Left ventricle myocardium superior (tissue), 1 donor: Measurements from ENCODE around the gene PLA2G4E. TPM values are rescaled to one million over a fixed set of nuclear protein-coding genes. Genes with fewer than 3 reads are reported as not detected.

ENCODE experiments used
- ATAC-seq: fragments of 200-7000 bp; cut with Tn5 transposase; one replicate; pipeline ENCODE4 v1.9.1; 2020; ENCODE audit warnings: mild to moderate bottlenecking, moderate library complexity
- DNase-seq: peaks from one replicate; pipeline ENCODE4 v3.0.0-alpha.2; 2020
- intact Hi-C: fragments of 100-400 bp; cut with micrococcal nuclease; formaldehyde crosslinking; loops from one replicate; pipeline ENCODE4 v1.11.0; 2022
- total RNA-seq: library from RNA; stranded (reverse); fragmentation: NEBNext Ultra II Directional; extraction: Animal tissue kit (Norgen Biotek cat#: 25700); gene quantifications from one replicate; pipeline ENCODE4 v1.2.1, GENCODE V29; 2021
- donor health status: DM: no; HTN: yes; CAD: no; lungs with severe emphysema.

PLA2G4E gene
- total RNA-seq, 1 donor from 2014 or later = not detected

DNA sequence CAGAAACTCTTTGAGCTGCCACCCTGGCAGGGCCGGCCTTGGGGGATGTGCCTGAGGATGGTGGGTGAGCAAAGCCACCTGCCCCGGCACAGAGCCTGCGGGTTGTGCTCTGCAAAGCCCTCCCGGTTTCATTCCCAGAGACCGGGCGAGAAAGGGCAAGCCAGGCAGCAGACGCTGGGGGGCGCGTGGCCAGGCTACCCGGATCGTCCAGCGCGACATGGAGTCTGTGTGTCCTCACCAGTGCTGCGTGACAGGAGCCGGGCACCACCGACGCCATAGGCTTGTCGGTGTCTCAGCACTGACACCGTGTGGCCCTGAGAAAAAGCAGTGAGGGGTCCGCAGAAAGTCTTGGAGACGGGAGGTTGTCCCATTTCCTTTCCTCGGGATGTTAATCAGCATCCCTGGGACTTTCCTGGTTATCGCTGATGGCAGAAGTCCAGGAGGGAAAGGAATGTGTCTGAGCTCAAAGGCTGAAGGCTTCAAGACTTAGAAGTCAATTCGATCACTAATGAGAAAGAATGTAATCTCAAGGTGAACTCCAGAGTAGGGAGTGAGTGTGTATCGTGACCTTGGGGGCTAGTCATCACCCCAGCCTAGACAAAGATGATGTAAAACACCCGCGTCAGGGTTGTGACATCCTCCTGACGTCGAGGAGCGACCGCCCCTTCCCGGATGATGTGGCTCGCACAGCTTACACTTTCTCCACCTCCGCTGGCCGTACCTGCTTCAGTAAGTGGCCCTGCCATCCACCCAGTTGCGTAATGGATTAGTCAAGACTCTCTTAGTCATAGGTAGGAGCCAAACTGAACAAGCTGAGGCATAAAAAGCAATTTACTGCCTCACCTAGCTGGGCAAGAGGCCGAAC is 36.3 kb upstream of the PLA2G4E start:
- intact Hi-C loops = loop anchor here (5.0 kb wide), 1 partner anchor 65 kb away; no protein-coding TSS in a partner anchor

DNA sequence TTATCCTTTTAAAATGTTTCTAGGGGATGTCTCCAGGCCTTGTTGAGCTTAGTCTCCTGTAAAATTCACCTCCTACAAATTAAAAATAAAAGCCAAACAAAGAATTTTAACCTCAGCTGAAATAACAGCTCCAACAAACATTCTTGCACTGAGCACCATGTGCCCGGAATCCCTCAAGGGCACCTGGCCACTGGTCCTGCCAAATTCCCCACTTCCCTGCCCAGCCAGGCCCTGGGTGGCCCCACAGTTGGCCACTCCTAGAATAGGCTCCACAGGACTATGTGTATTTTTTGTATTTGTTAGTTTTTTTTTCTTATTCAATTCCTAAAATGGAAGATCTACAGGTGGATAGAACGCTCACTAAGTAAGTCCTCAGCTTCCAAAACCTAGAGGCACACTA is 33.1 kb upstream of the PLA2G4E start:
- intact Hi-C loops = no loop called here
- DNase-seq = peak; percentile 52
- ATAC-seq = peak; percentile 57

More for the DNA sequence above, 36.3 kb upstream of the PLA2G4E start:
- peak; percentile 95 for ATAC-seq
- peak; percentile 88 for DNase-seq

DNA sequence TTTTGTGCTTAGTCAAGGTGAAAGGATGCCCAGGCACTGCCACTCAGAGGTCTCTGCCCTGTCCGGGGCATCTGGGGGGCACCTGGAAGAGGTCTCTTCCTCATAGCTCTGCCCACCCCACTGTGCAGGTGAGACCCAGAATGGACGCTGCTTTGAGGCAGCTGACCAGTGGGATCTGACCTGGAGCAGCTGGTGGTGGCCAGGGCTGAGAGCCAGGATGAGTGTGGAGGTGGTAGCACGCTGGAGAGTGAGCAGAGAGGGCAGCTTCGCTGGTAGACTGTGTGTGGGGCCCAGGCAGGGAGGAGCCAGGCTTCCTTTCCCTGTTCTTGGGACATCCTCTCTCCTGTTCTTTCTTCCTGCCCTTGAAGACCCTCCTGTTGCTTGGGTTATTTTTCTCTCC is 32.2 kb upstream of the PLA2G4E start:
- ATAC-seq (no peak), DNase-seq (no peak)
- intact Hi-C loops = no loop called here

DNA sequence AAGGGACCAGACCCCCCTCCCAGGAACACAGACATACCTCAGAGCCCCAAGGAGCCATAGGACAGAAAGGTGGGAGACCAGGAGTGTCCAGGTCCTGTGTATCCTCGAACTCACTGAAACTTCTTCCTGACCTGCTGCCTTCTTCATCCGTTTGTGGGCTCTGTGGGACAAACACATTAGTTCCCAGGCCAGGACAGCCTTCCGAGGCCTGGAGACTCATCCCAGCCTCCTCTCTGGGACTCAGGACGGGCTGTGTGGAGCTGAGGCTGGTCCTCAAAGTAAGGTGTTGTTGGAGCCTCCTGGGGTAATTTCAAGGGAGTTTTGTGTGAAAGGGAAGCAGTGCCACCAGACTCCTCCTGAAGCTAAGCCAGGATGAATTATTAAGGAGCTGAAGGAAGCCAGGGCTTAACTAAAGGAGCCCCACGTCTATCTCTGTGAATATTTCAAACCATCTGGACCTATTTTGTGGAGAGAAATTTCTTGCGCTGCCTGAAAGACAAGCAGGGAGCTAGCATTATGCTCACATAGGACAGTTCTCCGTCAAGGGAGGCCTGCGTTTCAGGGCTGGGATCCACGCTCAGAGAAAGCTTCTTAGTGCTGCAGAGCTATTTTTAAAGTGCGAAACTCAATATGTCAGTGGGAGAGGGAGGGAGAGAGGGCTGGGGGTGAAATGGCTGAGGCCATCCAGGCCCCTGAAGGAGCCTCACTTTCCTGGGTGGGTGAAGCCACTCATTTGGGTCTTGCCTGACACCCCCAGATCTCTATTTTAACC is 29.8 kb upstream of the PLA2G4E start:
- intact Hi-C loops = no loop called here
- ATAC-seq (peak; percentile 86), DNase-seq (no peak)

DNA sequence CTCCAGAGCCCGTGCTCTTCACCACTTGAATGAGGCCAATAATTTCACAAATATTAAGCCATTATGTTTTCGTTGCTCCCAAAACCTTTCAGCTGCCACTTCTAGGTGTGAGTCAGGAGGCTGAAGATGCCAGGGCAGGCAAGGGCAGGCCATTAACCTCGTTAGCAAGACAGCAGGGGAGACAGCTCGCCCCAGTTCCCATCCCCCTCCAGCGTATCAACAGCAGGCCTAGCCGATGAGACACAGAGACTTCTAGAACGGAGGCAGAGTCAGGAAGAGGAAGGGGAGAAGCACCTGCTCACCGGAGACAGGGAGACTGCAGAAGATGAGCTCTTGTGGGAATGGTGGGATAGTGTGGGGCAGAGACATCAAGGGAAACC is 28.0 kb upstream of the PLA2G4E start:
- intact Hi-C loops = no loop called here
- DNase-seq (no peak), ATAC-seq (no peak)

DNA sequence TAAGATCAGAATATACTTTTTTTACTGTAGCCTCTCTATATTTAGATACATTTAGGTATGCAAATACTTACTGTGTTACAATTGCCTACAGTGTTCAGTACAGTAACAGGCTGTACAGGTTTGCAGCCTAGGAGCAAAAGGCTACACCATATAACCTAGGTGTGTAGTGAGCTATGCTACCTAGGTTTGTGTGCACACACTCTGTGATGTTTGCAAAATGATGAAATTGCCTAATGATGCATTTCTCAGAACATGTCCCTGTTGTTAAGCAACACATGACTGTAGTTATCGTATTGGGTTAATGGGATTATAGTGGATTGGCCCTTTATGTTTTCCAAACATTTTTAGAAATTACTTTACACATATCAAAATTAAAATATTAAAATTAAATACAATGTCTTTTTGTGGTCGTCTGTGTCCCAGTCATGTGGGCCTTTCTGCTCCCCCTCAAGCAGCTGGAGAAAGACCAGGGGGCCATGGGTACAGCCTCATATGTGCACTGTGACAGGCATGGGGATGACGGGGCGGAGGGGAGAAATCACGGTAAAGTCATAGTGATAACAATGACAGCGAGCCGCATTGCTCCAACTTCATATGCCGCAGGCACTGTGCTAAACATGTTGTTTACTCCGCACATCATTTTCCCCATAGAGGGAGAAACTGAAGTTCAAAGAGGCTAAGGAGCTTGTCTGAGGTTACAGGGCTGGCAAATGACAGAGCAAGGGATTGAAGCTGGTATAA is 27.4 kb upstream of the PLA2G4E start:
- no peak for ATAC-seq
- no peak for DNase-seq
- intact Hi-C loops = no loop called here

DNA sequence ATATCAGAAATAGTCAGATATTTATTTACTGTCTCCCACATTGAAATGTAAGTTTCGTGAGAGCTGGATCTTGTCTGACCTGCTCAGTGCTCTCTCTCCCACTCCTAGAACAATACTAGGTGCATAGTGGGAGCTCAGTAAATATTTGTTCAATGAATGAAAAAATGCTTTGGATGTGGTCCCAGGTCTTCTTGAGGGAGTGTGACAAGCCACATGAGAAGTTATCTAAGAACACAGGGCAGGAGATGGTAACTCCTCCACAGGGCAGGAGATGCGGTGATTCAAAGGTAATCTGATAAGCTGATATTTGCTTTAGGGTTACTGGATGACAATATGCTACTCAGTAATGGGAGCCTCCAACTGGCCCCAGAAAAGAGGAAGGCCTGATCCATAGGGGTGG is 25.8 kb upstream of the PLA2G4E start:
- ATAC-seq = no peak
- no peak for DNase-seq
- intact Hi-C loops = no loop called here

DNA sequence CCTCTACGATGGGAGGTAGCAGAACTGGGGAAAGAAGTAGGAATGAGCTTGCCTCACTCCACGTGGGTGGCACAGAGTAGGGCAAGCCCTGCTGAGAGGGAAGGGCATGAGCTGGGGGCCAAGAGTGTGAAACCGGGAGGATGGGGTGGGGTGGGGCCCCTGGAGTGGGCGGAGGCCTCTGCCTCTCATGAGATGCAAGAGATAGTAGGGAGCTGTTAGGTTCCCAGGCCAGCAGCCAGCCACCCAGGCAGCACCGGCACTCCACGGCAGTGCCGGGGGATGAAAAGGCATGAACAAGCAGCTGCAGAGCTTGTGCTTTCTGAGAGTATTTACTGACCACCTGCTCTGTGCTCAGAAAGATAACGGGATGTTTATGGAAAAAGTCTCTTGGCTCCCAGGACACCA is 24.4 kb upstream of the PLA2G4E start:
- intact Hi-C loops = no loop called here
- no peak for ATAC-seq
- DNase-seq = no peak

DNA sequence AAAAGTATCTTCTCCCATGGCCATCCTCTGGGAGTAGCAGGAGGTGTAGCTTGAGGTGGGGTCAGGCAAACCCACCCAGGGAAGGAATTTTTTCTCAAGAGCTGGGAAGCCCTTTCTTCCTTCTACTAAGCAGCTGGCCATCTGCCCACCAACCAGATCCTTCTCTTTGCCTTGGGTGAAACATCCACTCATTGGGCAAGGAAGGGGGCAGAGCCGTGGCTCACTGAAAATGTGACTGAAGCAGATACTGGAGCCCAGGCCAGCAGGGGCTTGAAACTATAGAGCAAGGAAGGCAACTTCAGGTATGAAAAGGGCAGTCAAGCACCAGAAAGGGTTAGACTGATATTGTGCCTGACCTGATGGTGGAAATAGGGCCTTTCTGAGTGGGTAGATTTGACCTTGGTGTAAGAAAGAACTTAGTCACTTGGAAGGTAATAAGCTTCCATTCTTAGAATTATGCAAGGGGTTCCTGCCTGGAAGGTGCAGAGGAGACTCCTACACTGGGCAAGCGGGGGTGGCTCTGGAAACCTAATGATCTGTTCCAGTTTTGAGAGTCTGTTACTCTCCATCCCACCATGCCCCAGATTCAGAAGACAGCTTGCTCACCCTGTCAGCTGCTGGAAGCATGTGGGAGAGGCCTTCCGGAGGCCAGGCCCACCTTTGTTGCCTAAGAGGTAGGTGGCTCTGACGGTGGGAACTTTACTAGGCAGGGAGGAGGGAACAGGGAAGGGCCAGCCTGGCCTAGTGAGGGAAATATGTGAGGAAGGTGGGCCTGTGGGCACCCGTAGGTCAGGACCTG is 22.0 kb upstream of the PLA2G4E start:
- DNase-seq (no peak), ATAC-seq (no peak)
- intact Hi-C loops = no loop called here

DNA sequence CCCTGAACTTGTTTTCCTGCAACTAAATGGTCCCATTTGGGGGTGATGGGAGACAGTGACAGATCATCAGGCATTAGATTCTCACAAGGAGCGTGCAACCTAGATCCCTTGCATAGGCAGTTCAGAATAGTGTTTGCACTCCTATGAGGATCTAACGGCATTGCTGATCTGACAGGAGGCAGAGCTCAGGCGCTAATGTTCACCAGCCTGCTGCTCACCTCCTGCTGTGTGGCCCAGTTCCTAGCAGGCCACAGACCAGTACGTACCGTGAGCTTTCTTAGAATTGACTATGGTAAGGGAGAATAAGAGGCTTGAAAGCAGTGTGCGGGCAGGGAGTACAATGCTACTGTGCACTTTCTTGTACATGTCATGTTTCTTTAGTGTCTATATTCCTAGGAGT is 17.6 kb upstream of the PLA2G4E start:
- intact Hi-C loops = no loop called here
- DNase-seq (no peak), ATAC-seq (no peak)

DNA sequence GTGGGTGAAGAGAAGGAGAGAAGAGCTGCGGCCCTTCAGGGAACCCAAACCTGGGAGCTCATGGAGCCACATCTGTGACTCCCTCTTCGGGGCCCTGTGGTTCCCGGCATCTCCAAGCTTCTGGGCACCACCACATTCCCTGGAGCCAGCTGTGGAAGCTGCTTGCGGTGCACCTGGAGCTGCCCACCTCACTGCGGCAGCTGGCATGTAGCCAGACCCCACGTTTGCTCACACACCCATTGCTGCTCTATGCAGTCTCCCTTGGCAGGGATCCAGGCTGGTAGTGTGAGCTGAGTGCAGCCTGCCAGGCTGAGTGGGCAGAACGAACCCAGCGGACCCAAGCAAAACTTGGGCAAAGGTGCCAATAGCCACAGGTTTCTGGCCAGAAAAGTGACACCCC is 16.8 kb upstream of the PLA2G4E start:
- intact Hi-C loops = no loop called here
- ATAC-seq = peak; percentile 57
- peak; percentile 54 for DNase-seq

DNA sequence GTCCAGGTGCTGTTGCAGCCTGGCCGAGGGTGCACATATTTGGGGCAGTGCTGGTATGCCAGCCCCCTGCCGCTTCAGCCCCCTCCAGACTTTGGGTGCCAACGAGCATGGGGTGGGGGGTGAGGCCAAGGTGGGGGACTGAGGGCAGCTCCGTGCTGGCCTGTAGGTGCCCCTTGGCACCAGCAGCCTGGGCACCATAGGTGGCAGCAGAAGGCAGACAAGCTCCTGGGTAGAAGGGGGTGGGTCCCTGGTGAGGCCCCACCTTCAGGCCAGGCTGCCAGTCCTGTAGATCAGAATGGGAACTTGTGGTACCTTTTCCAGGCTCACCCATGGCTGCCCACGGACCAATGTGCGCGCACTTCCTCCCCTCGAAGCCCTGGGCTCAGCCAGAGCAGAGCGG is 16.1 kb upstream of the PLA2G4E start:
- intact Hi-C loops = no loop called here
- ATAC-seq (no peak), DNase-seq (no peak)

DNA sequence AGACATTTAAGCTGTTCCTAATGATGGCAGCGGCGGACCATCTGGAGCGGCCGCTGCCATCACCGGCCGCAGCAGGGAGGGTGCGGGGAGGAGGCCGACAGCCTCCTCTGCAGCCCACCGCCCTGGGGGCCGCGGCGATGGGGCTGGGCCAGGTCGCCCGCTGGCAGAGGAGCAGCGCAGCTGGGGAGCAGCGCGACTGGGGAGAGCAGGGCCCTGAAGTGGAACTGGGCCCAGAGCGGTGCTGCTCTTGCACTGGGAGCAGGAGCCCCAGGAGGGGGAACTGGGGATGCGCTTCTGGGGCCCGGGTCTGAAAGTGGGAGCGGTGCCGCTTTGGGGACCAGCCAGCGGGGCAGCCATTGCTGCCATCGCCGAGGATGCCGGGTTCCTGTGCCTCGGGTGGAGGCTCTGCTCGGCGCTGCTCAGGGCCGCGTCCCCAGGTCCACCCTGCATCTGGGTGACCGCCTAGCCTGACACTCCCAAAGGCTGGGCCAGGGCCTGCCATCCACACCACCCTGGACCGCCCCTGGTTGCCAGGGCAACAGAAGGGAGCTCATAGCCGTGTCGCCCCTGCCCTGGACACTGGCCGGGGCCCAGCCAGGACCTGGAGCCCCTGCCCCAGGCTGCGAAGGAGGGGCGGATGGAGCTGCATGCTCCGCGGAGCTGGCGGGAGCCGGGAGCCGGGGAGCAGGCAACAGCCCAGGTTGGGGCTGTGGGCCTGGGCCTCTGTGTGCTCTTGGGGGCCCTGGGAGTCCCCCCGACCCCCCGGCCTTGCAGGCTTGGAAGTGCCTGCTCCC is 15.5 kb upstream of the PLA2G4E start:
- ATAC-seq (no peak), DNase-seq (no peak)
- intact Hi-C loops = no loop called here

DNA sequence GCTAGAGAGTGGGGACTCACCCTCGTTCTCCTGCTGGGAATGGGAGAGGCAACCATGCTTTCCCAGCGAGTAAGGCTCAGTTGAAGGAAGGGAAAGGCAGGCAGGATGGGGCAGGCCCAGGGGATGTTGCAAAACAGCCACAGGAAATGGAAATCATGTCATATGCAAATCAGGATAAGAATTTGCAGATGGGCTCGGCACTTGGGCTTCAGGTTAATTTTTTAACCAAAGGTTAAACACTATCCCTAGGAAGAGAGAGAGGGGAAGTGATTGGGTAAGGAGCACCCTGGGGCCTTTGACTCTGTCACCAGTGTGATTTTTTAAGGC is 14.6 kb upstream of the PLA2G4E start:
- DNase-seq (no peak), ATAC-seq (no peak)
- intact Hi-C loops = no loop called here

DNA sequence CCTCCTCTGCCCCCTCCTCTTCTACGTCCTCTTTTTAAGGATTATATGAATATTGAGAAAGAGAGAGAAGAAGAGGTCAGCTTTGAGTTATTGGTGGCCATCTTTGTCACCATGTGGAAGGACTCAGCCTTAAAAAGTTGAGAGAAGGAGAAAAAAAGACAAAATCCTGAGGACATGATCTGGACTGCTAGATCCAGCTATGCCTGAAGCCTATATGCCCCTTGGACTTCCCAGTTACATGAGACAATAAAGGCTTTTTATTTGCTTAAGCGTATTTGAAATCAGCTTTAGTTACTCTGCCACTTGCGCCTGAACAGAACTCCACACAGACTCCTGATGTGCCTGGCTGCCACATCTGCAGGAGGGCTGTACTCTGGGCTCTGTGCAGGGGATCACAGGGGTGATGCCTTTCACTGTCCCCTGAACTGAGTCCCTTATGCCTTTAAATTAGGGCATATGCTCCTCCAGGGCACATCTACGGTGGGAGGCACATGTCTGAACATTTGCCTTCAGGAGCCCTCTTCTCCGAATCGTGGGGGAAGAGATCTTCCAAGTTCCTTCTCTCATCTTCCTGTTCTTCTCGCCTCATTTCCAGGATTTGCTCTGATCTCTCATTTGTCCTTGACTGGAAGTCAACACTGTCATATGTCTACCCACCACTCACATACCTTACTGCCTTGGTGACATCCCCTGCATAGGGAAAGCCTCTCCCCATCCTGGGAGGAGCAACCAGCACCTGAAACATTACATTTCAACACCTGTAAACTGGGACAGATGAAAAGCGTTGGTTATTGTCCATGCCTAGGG is 14.0 kb upstream of the PLA2G4E start:
- ATAC-seq (no peak), DNase-seq (no peak)
- intact Hi-C loops = no loop called here

DNA sequence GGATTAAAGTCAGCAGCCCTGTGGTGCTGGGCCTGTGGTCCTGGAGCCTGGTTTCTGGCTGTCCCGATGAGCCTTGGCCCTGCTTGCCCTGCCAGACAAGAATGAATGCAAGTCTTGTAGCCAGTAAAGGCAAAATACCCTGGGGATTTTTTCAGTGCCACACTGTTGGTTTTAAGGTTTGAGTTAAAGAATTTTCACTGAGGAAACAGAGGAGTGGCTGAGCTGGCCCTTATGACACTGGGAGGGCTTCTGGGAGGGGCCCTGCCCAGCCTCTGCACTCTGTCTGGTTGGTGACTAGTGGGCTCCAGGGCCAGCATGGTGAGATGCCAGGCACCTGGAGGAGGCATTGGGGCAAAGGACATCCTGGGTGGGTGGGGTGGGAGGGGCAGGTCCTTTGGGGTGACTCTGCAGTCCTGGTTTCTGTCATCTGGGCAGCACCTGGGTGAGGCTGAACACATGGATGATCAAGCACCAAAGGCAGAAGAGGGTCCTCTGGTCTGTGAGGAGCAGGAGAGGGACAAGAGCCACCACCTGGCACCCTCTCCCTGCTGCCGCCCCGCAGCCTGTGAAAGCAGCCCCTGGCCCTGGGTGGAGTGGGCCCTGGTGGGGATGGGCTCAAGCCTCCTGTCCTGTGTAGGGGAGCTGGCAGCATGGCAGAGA is 12.5 kb upstream of the PLA2G4E start:
- intact Hi-C loops = no loop called here
- ATAC-seq (no peak), DNase-seq (no peak)
